Loucy (cell line): ENCODE measurements around the gene SPINK4.

Source experiments
- EZH2phosphoT487 ChIP-seq: fragments of 200-600 bp; IDR thresholded peaks from 2 replicates; pipeline ENCODE4 v1.6.1; 2018; ENCODE audit warnings: antibody characterized with exemption, mild to moderate bottlenecking, moderate library complexity, borderline replicate concordance
- TF ChIP-seq, protein P1 (sequence below): fragments of 200-600 bp; sonication (generic); conservative IDR thresholded peaks from 2 replicates; pipeline ENCODE4 v1.5.1; 2014; ENCODE audit warnings: mild to moderate bottlenecking, antibody characterized with exemption, low read length

DNA sequence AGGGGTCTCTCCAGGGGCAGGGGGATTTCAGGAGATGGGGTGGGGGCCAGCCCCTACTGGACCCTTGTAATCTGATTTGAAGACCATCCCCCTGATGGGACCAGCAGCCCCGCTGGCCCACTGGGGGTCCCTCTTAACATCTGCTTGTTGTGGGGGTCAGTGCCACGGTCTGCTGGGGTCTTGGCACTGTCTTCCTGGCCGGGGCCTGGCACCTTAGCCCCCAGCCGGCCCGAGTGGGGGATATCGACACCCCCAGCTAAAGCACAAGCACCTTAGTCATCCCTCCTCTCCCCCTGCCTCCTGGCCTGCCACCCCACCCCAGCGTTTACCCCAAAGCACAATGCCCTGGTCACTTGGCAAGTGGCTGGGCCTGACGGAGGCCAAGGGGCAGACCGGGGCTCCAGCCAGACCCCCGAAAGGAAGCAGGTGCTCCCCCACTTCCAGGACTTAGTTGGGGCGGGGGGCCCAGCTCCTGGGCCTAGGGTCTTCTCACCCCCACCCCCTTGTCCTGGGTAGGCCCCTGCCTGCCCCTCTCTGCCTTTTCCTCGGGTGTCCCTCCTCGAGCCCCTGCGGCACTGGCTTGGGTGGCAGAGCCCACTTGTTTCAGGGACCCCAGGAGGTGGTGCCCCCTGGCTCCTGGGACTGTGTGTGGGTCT is 49.0 kb downstream of the SPINK4 start:
- TF ChIP-seq, protein P1, sequence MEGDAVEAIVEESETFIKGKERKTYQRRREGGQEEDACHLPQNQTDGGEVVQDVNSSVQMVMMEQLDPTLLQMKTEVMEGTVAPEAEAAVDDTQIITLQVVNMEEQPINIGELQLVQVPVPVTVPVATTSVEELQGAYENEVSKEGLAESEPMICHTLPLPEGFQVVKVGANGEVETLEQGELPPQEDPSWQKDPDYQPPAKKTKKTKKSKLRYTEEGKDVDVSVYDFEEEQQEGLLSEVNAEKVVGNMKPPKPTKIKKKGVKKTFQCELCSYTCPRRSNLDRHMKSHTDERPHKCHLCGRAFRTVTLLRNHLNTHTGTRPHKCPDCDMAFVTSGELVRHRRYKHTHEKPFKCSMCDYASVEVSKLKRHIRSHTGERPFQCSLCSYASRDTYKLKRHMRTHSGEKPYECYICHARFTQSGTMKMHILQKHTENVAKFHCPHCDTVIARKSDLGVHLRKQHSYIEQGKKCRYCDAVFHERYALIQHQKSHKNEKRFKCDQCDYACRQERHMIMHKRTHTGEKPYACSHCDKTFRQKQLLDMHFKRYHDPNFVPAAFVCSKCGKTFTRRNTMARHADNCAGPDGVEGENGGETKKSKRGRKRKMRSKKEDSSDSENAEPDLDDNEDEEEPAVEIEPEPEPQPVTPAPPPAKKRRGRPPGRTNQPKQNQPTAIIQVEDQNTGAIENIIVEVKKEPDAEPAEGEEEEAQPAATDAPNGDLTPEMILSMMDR: no peak
- TF ChIP-seq EZH2phosphoT487: no peak
